Colonic mucosa (tissue), 4 donors: ENCODE results near the gene BCAS1. TPM values are rescaled to one million over a fixed set of nuclear protein-coding genes. Genes with fewer than 3 reads are reported as not detected.

ENCODE experiments used
- DNase-seq: peaks from one replicate; pipeline ENCODE4 v3.0.0-alpha.2; 2020
- H3K27ac ChIP-seq: fragments of 200-600 bp; one replicate; pipeline ENCODE4 v1.8.0; 2021
- H3K27me3 ChIP-seq: fragments of 200-600 bp; one replicate; pipeline ENCODE4 v1.8.0; 2021
- H3K36me3 ChIP-seq: fragments of 200-600 bp; one replicate; pipeline ENCODE4 v1.8.0; 2021
- H3K4me1 ChIP-seq: fragments of 200-600 bp; one replicate; pipeline ENCODE4 v1.8.0; 2021; ENCODE audit warnings: mild to moderate bottlenecking
- H3K4me3 ChIP-seq: fragments of 200-600 bp; one replicate; pipeline ENCODE4 v1.8.0; 2021
- H3K9ac ChIP-seq, 2 donors: one replicate each; pipeline ENCODE4 v1.7.0; 2013; ENCODE audit warnings: control low read depth in 2 of 2, low read depth in 2 of 2, low read length in 2 of 2
- H3K9me3 ChIP-seq: fragments of 200-600 bp; one replicate; pipeline ENCODE4 v1.8.0; 2021
- intact Hi-C: fragments of 100-400 bp; cut with DNase I; formaldehyde crosslinking; loops from one replicate; pipeline ENCODE4 v1.14.1; 2022
- total RNA-seq, 2 donors: library from RNA; stranded (reverse); fragmentation: NEBNext Ultra II Directional in 1 of 2; extraction: Animal tissue kit (Norgen Biotek cat#: 25700) in 1 of 2; gene quantifications; one replicate each; pipeline ENCODE4 v1.2.1, GENCODE V29; 2021
- TF ChIP-seq, protein P1 (sequence below): fragments of 200-600 bp; IDR thresholded peaks from one replicate; pipeline ENCODE4 v1.8.0; 2022; ENCODE audit warnings: antibody characterized with exemption, mild to moderate bottlenecking
- donor health status: healthy.
- donor health status: DM: no; HTN: no; CAD: no.
- donor health status: DM: no; HTN: no; CAD: no.

Gene BCAS1
- total RNA-seq, 2 donors from 2014 or later, result 67.9 to 154 TPM

DNA sequence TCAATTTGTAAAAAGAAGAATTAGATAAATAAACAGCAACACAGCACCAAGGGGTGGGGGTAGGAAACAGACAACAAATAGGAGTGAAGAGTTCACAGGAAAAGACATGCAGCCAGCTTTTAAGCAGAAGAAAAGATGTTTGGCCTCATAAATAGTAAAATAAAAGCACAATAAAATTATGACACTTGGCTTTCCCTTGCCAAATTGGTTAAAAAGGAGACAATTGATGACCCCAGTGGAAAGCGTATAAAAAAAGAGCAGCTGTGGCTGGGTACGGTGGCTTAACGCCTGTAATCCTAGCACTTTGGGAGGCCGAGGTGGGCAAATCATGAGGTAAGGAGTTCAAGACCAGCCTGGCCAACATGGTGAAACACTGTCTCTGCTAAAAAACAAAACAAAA, 29.1 kb downstream of the BCAS1 start:
- intact Hi-C loops, result no loop called here
- Histone ChIP-seq H3K9me3 (no peaks in the 10 kb centered on the region), H3K27ac (no peak overlapping the region)

DNA sequence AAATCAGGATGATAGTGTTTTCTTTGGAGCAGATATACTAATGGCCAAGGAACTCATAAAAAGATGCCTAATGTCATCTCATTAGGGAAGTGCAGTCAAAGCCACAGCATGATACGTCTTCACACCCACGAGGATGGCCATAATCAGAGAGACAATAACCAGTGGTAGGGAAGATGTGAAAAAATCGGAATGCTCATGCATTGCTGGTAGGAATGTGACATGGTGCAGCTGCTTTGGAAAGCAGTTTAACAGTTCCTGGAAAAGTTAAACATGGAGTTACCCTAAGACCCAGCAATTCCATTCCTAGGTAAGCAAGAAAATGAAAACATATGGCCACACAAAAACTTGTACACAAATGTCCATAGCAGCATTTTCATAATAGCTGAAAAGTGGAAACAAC, 29.9 kb downstream of the BCAS1 start:
- Histone ChIP-seq H3K27ac (no peak overlapping the region), H3K36me3 (no peaks in the 10 kb centered on the region), H3K4me3 (no peak overlapping the region), H3K9ac (no peak overlapping the region), H3K4me1 (no peaks in the 10 kb centered on the region), H3K27me3 (no peaks in the 10 kb centered on the region), H3K9me3 (no peaks in the 10 kb centered on the region)
- no peak for DNase-seq
- TF ChIP-seq, protein P1, sequence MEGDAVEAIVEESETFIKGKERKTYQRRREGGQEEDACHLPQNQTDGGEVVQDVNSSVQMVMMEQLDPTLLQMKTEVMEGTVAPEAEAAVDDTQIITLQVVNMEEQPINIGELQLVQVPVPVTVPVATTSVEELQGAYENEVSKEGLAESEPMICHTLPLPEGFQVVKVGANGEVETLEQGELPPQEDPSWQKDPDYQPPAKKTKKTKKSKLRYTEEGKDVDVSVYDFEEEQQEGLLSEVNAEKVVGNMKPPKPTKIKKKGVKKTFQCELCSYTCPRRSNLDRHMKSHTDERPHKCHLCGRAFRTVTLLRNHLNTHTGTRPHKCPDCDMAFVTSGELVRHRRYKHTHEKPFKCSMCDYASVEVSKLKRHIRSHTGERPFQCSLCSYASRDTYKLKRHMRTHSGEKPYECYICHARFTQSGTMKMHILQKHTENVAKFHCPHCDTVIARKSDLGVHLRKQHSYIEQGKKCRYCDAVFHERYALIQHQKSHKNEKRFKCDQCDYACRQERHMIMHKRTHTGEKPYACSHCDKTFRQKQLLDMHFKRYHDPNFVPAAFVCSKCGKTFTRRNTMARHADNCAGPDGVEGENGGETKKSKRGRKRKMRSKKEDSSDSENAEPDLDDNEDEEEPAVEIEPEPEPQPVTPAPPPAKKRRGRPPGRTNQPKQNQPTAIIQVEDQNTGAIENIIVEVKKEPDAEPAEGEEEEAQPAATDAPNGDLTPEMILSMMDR, result no peak
- intact Hi-C loops, result no loop called here

More for the DNA sequence above, 29.1 kb downstream of the BCAS1 start:
- no peaks in the 10 kb centered on the region for H3K27me3 ChIP-seq
- no peaks in the 10 kb centered on the region for H3K36me3 ChIP-seq
- H3K9ac ChIP-seq, result no peak overlapping the region
- no peaks in the 10 kb centered on the region for H3K4me1 ChIP-seq
- TF ChIP-seq, protein P1, result no peak
- DNase-seq, result no peak
- no peak overlapping the region for H3K4me3 ChIP-seq

DNA sequence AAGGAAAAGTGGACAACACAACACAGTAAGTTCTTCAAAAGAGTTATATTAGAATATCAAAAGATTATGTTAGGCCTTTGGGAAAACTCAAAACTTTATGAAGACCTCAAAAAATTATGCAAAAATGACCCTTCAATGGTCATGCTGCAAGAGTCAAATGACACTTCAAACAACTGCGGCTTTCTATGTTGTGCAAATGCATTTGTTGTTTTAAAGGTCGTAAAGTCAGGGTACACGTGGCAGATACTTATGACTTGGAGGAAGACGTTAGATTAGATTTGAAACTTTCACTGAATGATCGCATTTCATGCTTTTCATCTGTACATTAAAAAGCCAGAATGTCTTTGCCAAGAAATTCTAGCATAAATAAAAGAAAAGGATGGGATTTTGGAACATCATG, 31.4 kb downstream of the BCAS1 start:
- H3K27ac ChIP-seq, result no peak overlapping the region
- intact Hi-C loops, result no loop called here
- H3K27me3 ChIP-seq, result no peaks in the 10 kb centered on the region
- no peak for DNase-seq
- no peaks in the 10 kb centered on the region for H3K36me3 ChIP-seq
- TF ChIP-seq, protein P1, result no peak
- no peak overlapping the region for H3K9ac ChIP-seq
- no peaks in the 10 kb centered on the region for H3K4me1 ChIP-seq
- H3K9me3 ChIP-seq, result no peaks in the 10 kb centered on the region
- no peak overlapping the region for H3K4me3 ChIP-seq

DNA sequence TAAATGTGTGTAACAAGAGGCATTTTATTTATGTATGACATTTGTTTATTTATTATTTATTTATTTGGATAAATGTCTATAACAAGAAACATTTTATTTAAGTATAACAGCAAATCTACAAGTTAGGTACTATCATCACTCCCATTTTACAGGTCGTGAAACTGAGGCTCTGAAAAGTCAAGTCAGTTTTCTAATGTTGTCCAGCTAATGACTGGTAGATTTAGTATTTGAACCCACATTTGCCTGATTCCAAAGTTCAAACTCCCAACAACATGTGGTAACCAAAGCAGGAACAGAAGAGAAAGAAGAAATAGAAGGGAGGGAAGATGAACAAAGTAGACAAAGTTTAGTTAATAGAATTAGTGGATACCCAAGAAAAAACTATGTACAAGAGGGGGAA, 32.9 kb downstream of the BCAS1 start:
- Histone ChIP-seq H3K9ac (no peak overlapping the region), H3K4me1 (no peaks in the 10 kb centered on the region), H3K27ac (no peak overlapping the region), H3K9me3 (no peaks in the 10 kb centered on the region), H3K4me3 (no peak overlapping the region), H3K36me3 (no peaks in the 10 kb centered on the region), H3K27me3 (no peaks in the 10 kb centered on the region)
- intact Hi-C loops, result no loop called here
- TF ChIP-seq, protein P1, result no peak
- no peak for DNase-seq

GRCh38 chr20:54029643-54030042, 40.8 kb downstream of the BCAS1 start:
- no peaks in the 10 kb centered on the region for H3K9me3 ChIP-seq
- H3K4me1 ChIP-seq, result peaks cover 2% of the 10 kb centered on the region
- no peak for DNase-seq
- H3K4me3 ChIP-seq, result no peak overlapping the region
- no peaks in the 10 kb centered on the region for H3K36me3 ChIP-seq
- no peak overlapping the region for H3K9ac ChIP-seq
- intact Hi-C loops, result no loop called here
- no peak overlapping the region for H3K27ac ChIP-seq
- no peaks in the 10 kb centered on the region for H3K27me3 ChIP-seq
- TF ChIP-seq, protein P1, result no peak

GRCh38 chr20:54029176-54029575, 41.2 kb downstream of the BCAS1 start:
- H3K4me1 ChIP-seq, result peaks cover 2% of the 10 kb centered on the region
- no peak overlapping the region for H3K27ac ChIP-seq
- TF ChIP-seq, protein P1, result no peak
- DNase-seq, result no peak
- no peak overlapping the region for H3K4me3 ChIP-seq
- H3K9me3 ChIP-seq, result no peaks in the 10 kb centered on the region
- H3K27me3 ChIP-seq, result no peaks in the 10 kb centered on the region
- no peak overlapping the region for H3K9ac ChIP-seq
- intact Hi-C loops, result no loop called here
- no peaks in the 10 kb centered on the region for H3K36me3 ChIP-seq
